Subcutaneous abdominal adipose tissue (tissue), 5 donors: Measurements from ENCODE around the gene TSKS.
"Not testable (repeated sequence)": the region's sequence is repeated elsewhere in the genome, so short reads cannot be mapped to it uniquely, and the experiment has no call there.

Source experiments
- H3K27ac ChIP-seq: one replicate; pipeline ENCODE4 v1.7.0; 2013; ENCODE audit warnings: low read depth, mild to moderate bottlenecking, inconsistent platforms, low read length, moderate library complexity
- H3K27me3 ChIP-seq, 5 donors: one replicate each; pipeline ENCODE4 v1.7.0; 2013; ENCODE audit warnings: low read length in 5 of 5, inconsistent platforms in 1 of 5; ENCODE audit not compliant: control insufficient read depth in 5 of 5, insufficient read depth in 4 of 5
- H3K36me3 ChIP-seq, 5 donors: one replicate each; pipeline ENCODE4 v1.7.0; 2013; ENCODE audit warnings: low read length in 5 of 5; ENCODE audit not compliant: control insufficient read depth in 5 of 5, insufficient read depth in 5 of 5
- H3K4me1 ChIP-seq, 5 donors: one replicate each; pipeline ENCODE4 v1.7.0; 2013; ENCODE audit warnings: low read length in 5 of 5, mild to moderate bottlenecking in 3 of 5, moderate library complexity in 1 of 5; ENCODE audit not compliant: control insufficient read depth in 5 of 5, insufficient read depth in 5 of 5
- H3K4me3 ChIP-seq, 5 donors: one replicate each; pipeline ENCODE4 v1.7.0; 2013; ENCODE audit warnings: low read length in 5 of 5, low read depth in 1 of 5
- H3K9ac ChIP-seq, 5 donors: one replicate each; pipeline ENCODE4 v1.7.0; 2013; ENCODE audit warnings: low read length in 5 of 5, mild to moderate bottlenecking in 4 of 5, moderate library complexity in 3 of 5
- H3K9me3 ChIP-seq, 5 donors: one replicate each; pipeline ENCODE4 v1.7.0; 2013; ENCODE audit warnings: low read length in 5 of 5; ENCODE audit not compliant: control insufficient read depth in 5 of 5
- donor health status: healthy.
- donor health status: healthy.
- donor health status: healthy.
- donor health status: healthy.
- donor health status: healthy.

Gene TSKS

GRCh38 chr19:49727217-49728030 is 35.7 kb downstream of the TSKS start:
- peaks cover 0 to 14% (median 4%) of the 10 kb centered on the region in 5 donors for H3K36me3 ChIP-seq
- no peak overlapping the region for H3K4me3 ChIP-seq

DNA sequence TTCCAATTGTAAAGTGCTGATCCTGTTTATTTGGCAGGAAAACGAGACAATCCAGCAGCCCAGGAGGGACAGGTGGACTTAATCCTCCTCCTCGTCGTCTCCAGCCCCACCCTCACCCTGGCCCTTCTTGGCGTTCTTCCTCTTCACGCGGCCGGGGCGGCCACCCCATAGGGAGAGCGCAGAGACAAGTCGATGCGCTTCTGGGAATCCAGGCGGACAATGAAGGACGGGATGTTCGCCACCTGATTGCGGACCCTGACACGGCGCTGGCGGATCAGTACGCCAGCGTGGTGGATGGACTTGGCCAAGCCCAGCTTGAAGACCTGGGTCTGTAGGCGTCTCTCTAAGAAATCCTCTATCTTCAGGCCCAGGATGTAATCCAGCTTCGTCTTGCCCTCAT is 43.7 kb downstream of the TSKS start:
- not testable (repeated sequence) for H3K27me3 ChIP-seq, H3K36me3 ChIP-seq, H3K9ac ChIP-seq, H3K4me3 ChIP-seq, H3K9me3 ChIP-seq, H3K27ac ChIP-seq
- H3K4me1 ChIP-seq: peaks cover 2 to 20% (median 15%) of the 10 kb centered on the region in 5 donors

More at GRCh38 chr19:49727217-49728030, 35.7 kb downstream of the TSKS start:
- Histone ChIP-seq H3K9ac (no peak overlapping the region), H3K27ac (no peak overlapping the region), H3K27me3 (no peaks in the 10 kb centered on the region), H3K4me1 (peaks cover 0 to 7% (median 3%) of the 10 kb centered on the region in 5 donors), H3K9me3 (no peaks in the 10 kb centered on the region)

DNA sequence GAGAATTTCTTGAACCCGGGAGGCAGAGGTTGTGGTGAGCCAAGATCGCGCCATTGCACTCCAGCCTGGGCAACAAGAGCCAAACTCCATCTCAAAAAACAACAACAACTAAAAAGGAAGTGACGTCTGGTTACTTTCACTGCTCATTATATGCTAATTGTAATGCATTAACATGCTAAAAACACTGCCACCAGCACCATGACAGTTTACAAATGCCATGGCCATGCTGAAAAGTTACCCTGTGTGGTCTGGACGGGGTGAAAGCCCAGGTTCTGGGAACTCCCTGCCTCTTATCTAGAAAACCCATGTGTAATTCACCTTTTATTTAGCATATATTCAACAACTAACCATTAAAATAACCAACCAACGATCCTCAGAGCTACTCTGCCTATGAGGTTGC is 44.1 kb downstream of the TSKS start:
- Histone ChIP-seq H3K36me3 (peaks cover 0 to 4% (median 0%) of the 10 kb centered on the region in 5 donors), H3K4me1 (peaks cover 2 to 20% (median 15%) of the 10 kb centered on the region in 5 donors), H3K27ac (peak overlapping the region; percentile 89), H3K4me3 (no peak overlapping the region), H3K9me3 (no peaks in the 10 kb centered on the region), H3K9ac (no peak overlapping the region), H3K27me3 (no peaks in the 10 kb centered on the region)

- Histone ChIP-seq H3K36me3 (peaks cover 0 to 4% (median 0%) of the 10 kb centered on the region in 5 donors), H3K9ac (no peak overlapping the region), H3K27me3 (no peaks in the 10 kb centered on the region), H3K4me3 (peak overlapping the region; percentile 81 to 96 (median 86)), H3K27ac (peak overlapping the region; percentile 89), H3K9me3 (no peaks in the 10 kb centered on the region), H3K4me1 (peaks cover 2 to 20% (median 15%) of the 10 kb centered on the region in 5 donors)
Measured at GRCh38 chr19:49718511-49718910, 44.6 kb downstream of the TSKS start.

DNA sequence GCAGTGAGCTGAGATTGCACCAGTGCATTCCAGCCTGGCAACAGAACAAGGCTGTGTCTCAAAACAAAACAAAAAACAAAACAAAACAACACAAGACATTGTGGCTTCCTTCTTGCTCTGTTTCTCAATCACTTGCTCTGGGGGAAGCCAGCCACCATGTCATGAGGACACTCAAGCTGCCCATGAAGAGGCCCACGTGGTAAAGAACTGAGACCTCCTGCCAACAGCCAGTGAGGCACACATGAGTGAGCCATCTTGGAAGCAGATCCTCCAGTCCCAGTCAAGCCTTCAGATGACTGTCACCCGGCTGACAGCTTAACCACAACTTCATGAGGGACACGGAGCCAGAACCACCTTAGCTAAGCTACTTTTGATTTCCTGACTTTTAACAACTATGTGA is 47.0 kb downstream of the TSKS start:
- H3K36me3 ChIP-seq: peaks cover 0 to 4% (median 0%) of the 10 kb centered on the region in 5 donors
- no peaks in the 10 kb centered on the region for H3K9me3 ChIP-seq
- no peaks in the 10 kb centered on the region for H3K27me3 ChIP-seq
- no peak overlapping the region for H3K9ac ChIP-seq
- no peak overlapping the region for H3K27ac ChIP-seq
- no peak overlapping the region for H3K4me3 ChIP-seq
- peaks cover 2 to 24% (median 15%) of the 10 kb centered on the region in 5 donors for H3K4me1 ChIP-seq

DNA sequence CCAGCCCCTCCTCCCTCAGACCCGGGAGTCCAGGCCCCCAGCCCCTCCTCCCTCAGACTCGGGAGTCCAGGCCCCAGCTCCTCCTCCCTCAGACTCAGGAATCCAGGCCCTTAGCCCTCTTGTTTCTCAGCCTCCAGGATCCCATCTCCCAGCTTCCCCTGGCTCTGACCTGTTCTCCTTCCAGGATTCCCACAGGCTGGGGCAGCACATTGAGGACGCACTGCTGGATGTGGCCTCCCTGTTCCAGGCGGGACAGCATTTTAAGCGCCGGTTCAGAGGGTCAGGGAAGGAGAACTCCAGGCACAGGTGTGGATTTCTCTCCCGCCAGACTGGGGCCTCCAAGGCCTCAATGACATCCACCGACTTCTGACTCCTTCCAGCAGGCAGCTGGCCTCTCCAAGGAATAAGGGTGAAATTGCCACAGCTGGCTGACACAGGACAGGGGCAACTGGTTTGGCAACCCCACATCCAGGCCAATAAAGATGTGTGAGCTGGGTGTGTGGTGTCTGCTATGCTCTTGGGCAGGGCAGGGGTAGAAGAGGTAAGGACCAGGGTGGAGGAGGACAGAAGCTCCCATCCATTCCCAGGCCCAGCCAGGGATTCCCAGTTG is 49.8 kb downstream of the TSKS start:
- Histone ChIP-seq H3K27ac (no peak overlapping the region), H3K9ac (no peak overlapping the region), H3K4me3 (no peak overlapping the region), H3K36me3 (no peaks in the 10 kb centered on the region), H3K9me3 (no peaks in the 10 kb centered on the region), H3K27me3 (no peaks in the 10 kb centered on the region), H3K4me1 (peaks cover 0 to 16% (median 7%) of the 10 kb centered on the region in 5 donors)

DNA sequence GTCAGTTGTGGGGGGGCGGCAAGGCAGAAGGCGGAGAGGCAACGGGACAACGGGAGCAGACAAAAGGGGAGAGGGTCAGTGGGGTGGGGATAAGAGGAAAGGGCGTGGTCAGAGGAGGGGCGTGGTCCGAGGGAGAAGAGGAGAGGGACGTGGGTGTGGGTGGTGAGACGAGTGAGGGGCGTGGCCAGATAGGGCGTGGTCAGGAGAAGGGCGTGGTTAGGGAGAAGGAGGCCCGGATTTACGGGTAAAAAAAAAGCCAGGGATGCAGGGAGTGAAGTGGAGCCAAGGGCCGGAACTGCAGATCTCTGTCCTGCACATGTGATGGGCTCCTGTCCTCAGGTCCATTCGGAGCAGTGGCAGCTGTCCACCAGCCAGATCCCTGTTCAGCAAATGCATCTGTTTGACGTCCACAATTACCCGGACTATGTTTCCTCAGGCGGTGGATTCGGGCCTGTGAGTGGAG is 50.7 kb downstream of the TSKS start:
- Histone ChIP-seq H3K4me1 (peaks cover 0 to 7% (median 0%) of the 10 kb centered on the region in 5 donors), H3K4me3 (no peak overlapping the region), H3K27ac (no peak overlapping the region), H3K36me3 (no peaks in the 10 kb centered on the region), H3K9me3 (no peaks in the 10 kb centered on the region), H3K27me3 (no peaks in the 10 kb centered on the region), H3K9ac (no peak overlapping the region)

DNA sequence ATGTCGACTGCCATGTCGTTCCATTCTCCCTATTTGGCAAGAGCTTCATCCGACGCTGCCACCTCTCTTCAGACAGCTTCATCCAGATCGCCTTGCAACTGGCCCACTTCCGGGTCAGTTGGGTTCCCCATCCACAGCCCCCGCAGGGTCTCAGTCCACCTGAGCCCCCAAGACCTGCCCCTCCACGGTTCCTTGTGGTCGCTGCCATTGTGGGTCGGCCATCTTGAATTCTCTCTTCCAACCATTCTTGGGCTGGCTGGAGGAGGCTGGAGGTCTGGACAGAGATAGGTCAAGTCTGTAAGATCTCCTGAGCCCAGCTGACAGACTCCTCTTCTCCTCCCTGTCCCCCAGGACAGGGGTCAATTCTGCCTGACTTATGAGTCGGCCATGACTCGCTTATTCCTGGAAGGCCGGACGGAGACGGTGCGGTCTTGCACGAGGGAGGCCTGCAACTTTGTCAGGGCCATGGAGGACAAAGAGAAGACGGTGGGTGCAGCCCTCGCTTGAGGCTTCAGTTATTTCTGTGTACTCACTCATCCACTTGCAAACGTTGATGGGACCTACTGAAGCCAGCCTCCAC is 52.6 kb downstream of the TSKS start:
- no peak overlapping the region for H3K9ac ChIP-seq
- H3K36me3 ChIP-seq: no peaks in the 10 kb centered on the region
- H3K9me3 ChIP-seq: no peaks in the 10 kb centered on the region
- H3K27ac ChIP-seq: no peak overlapping the region
- H3K27me3 ChIP-seq: no peaks in the 10 kb centered on the region
- H3K4me3 ChIP-seq: no peak overlapping the region
- H3K4me1 ChIP-seq: peaks cover 0 to 5% (median 0%) of the 10 kb centered on the region in 5 donors

DNA sequence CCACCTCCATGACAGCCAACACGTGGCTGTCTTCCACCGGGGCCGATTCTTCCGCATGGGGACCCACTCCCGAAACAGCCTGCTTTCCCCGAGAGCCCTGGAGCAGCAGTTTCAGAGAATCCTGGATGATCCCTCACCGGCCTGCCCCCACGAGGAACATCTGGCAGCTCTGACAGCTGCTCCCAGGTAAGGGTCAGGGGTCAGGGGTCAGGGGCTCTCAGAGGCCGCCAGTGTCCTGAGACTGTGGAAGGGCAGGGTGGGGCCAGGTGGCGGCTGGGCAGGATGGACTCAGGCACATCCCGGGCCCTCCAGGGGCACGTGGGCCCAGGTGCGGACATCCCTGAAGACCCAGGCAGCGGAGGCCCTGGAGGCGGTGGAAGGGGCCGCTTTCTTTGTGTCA is 57.2 kb downstream of the TSKS start:
- no peaks in the 10 kb centered on the region for H3K4me1 ChIP-seq
- peaks cover 0 to 9% (median 3%) of the 10 kb centered on the region in 5 donors for H3K27me3 ChIP-seq
- no peak overlapping the region for H3K9ac ChIP-seq
- no peaks in the 10 kb centered on the region for H3K36me3 ChIP-seq
- no peaks in the 10 kb centered on the region for H3K9me3 ChIP-seq
- no peak overlapping the region for H3K4me3 ChIP-seq
- H3K27ac ChIP-seq: no peak overlapping the region
